Thyroid gland (tissue), 4 donors: ENCODE data around the gene TMEM258.

Experiments used
- POLR2A ChIP-seq, 2 donors: fragments of 450-650 bp; IDR thresholded peaks; one replicate each; pipeline ENCODE4 v1.6.1; 2017; ENCODE audit warnings: antibody characterized with exemption in 2 of 2, mild to moderate bottlenecking in 2 of 2, moderate library complexity in 1 of 2
- TF ChIP-seq, protein P1 (sequence below), 6 experiments: fragments of 200-600 bp in 3 of 6; fragments of 450-650 bp in 3 of 6; sonication (generic) in 3 of 6; IDR thresholded peaks; one replicate each; pipeline ENCODE4 v1.5.1; 2016 to 2019; ENCODE audit warnings: antibody characterized with exemption in 6 of 6, mild to moderate bottlenecking in 2 of 6, inconsistent platforms in 1 of 6, moderate library complexity in 1 of 6

- no peak for TF ChIP-seq POLR2A (IDR thresholded peaks at IDR 0.05)
- TF ChIP-seq, protein P1, sequence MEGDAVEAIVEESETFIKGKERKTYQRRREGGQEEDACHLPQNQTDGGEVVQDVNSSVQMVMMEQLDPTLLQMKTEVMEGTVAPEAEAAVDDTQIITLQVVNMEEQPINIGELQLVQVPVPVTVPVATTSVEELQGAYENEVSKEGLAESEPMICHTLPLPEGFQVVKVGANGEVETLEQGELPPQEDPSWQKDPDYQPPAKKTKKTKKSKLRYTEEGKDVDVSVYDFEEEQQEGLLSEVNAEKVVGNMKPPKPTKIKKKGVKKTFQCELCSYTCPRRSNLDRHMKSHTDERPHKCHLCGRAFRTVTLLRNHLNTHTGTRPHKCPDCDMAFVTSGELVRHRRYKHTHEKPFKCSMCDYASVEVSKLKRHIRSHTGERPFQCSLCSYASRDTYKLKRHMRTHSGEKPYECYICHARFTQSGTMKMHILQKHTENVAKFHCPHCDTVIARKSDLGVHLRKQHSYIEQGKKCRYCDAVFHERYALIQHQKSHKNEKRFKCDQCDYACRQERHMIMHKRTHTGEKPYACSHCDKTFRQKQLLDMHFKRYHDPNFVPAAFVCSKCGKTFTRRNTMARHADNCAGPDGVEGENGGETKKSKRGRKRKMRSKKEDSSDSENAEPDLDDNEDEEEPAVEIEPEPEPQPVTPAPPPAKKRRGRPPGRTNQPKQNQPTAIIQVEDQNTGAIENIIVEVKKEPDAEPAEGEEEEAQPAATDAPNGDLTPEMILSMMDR (IDR thresholded peaks at IDR 0.05) = no peak
Measured at GRCh38 chr11:61841636-61842527, 49.5 kb upstream of the TMEM258 start.
